ENCODE data around the gene GNPTG. TPM values are rescaled to one million over a fixed set of nuclear protein-coding genes. Genes with fewer than 3 reads are reported as not detected.
A peak's percentile ranks its signal among the peaks of the same experiment; 100 is the strongest.

The GNPTG gene
- total RNA-seq, 1 donor from 2014 or later, result 60.7 TPM

GRCh38 chr16:1403733-1404132 is 52.0 kb downstream of the GNPTG start:
- H3K4me1 Mint-ChIP-seq (ENCODE audit: low read depth), result peaks cover 8% of the 10 kb centered on the region
- no peak overlapping the region for H3K4me3 Mint-ChIP-seq (ENCODE audit: unreplicated experiment)

GRCh38 chr16:1407753-1408152 is 56.0 kb downstream of the GNPTG start:
- DNase-seq (ENCODE audit: low spot score), result no peak
- no peaks in the 10 kb centered on the region for H3K36me3 Mint-ChIP-seq (ENCODE audit: low read depth)
- H3K9me3 Mint-ChIP-seq (ENCODE audit: low read depth), result no peaks in the 10 kb centered on the region
- TF ChIP-seq CTCF (IDR thresholded peaks at IDR 0.05), result no peak
- peak overlapping the region; percentile 85 for H3K27ac Mint-ChIP-seq (ENCODE audit: unreplicated experiment)
- peaks cover 13% of the 10 kb centered on the region for H3K4me1 Mint-ChIP-seq (ENCODE audit: low read depth)
- H3K4me3 Mint-ChIP-seq (ENCODE audit: unreplicated experiment), result peak overlapping the region; percentile 78
- no peaks in the 10 kb centered on the region for H3K27me3 Mint-ChIP-seq (ENCODE audit: low read depth)

More at GRCh38 chr16:1403733-1404132, 52.0 kb downstream of the GNPTG start:
- Mint-ChIP-seq H3K9me3 (ENCODE audit: low read depth) (no peaks in the 10 kb centered on the region), H3K36me3 (ENCODE audit: low read depth) (peaks cover 4% of the 10 kb centered on the region), H3K27ac (ENCODE audit: unreplicated experiment) (no peak overlapping the region), H3K27me3 (ENCODE audit: low read depth) (no peaks in the 10 kb centered on the region)
- DNase-seq (ENCODE audit: low spot score), result no peak
- TF ChIP-seq CTCF (IDR thresholded peaks at IDR 0.05), result no peak

- Mint-ChIP-seq H3K4me1 (ENCODE audit: low read depth) (peaks cover 13% of the 10 kb centered on the region), H3K36me3 (ENCODE audit: low read depth) (no peaks in the 10 kb centered on the region), H3K4me3 (ENCODE audit: unreplicated experiment) (peak overlapping the region; percentile 78), H3K27ac (ENCODE audit: unreplicated experiment) (peak overlapping the region; percentile 85), H3K9me3 (ENCODE audit: low read depth) (no peaks in the 10 kb centered on the region), H3K27me3 (ENCODE audit: low read depth) (no peaks in the 10 kb centered on the region)
- no peak for TF ChIP-seq CTCF (IDR thresholded peaks at IDR 0.05)
- no peak for DNase-seq (ENCODE audit: low spot score)
Measured at GRCh38 chr16:1408171-1408837, 56.6 kb downstream of the GNPTG start.

GRCh38 chr16:1412847-1413246 is 61.1 kb downstream of the GNPTG start:
- TF ChIP-seq CTCF (IDR thresholded peaks at IDR 0.05), result no peak
- Mint-ChIP-seq H3K27ac (ENCODE audit: unreplicated experiment) (no peak overlapping the region), H3K9me3 (ENCODE audit: low read depth) (no peaks in the 10 kb centered on the region), H3K36me3 (ENCODE audit: low read depth) (no peaks in the 10 kb centered on the region), H3K4me3 (ENCODE audit: unreplicated experiment) (no peak overlapping the region), H3K27me3 (ENCODE audit: low read depth) (no peaks in the 10 kb centered on the region), H3K4me1 (ENCODE audit: low read depth) (peaks cover 15% of the 10 kb centered on the region)
- no peak for DNase-seq (ENCODE audit: low spot score)

Other genes with a start within 250 kb of the GNPTG start
- 55.9 to 73.4 TPM (median 73.2 TPM) in 3 replicates for gene CACNA1H, start 198.8 kb upstream of the GNPTG start, total RNA-seq
- gene TPSG1, start 126.7 kb upstream of the GNPTG start, total RNA-seq, result not detected in 3 replicates
- gene TPSB2, start 121.7 kb upstream of the GNPTG start, total RNA-seq, result not detected in 3 replicates
- not detected in 3 replicates for gene TPSAB1, start 111.2 kb upstream of the GNPTG start, total RNA-seq
- gene TPSD1, start 95.9 kb upstream of the GNPTG start, total RNA-seq, result not detected in 3 replicates
- gene UBE2I, start 42.3 kb upstream of the GNPTG start, total RNA-seq, result 97.9 to 110 TPM (median 105 TPM) in 3 replicates
- 0.36 to 1.7 TPM (median 1.5 TPM) in 3 replicates for gene BAIAP3, start 18.3 kb upstream of the GNPTG start, total RNA-seq
- 52.2 to 56.8 TPM (median 56.0 TPM) in 3 replicates for gene TSR3, start 53 bp upstream of the GNPTG start, total RNA-seq
- gene UNKL, start 62.8 kb downstream of the GNPTG start, total RNA-seq, result 12.3 to 16.1 TPM (median 12.6 TPM) in 3 replicates
- 7.9 to 11.0 TPM (median 9.3 TPM) in 3 replicates for gene UQCC4, start 68.8 kb downstream of the GNPTG start, total RNA-seq
- gene PERCC1, start 79.1 kb downstream of the GNPTG start, total RNA-seq, result not detected in 3 replicates
- gene CCDC154, start 92.6 kb downstream of the GNPTG start, total RNA-seq, result 0.51 to 2.0 TPM (median 1.3 TPM) in 3 replicates
- 81.7 to 97.0 TPM (median 95.2 TPM) in 3 replicates for gene CLCN7, start 123.1 kb downstream of the GNPTG start, total RNA-seq
- not detected in 3 replicates for gene PTX4, start 137.0 kb downstream of the GNPTG start, total RNA-seq
- gene TELO2, start 141.4 kb downstream of the GNPTG start, total RNA-seq, result 19.3 to 30.9 TPM (median 21.7 TPM) in 3 replicates
- 2.9 to 9.7 TPM (median 8.4 TPM) in 3 replicates for gene TMEM204, start 181.7 kb downstream of the GNPTG start, total RNA-seq